PC-9 (cell line): Measurements from ENCODE around the gene SLC25A27. TPM values are rescaled to one million over a fixed set of nuclear protein-coding genes. Genes with fewer than 3 reads are reported as not detected.
A peak's percentile ranks its signal among the peaks of the same experiment; 100 is the strongest.

Experiments used
- BruUV-seq: library from RNA; stranded (reverse); fragments of 400-500 nt; replicated peaks from 2 replicates; lab custom pipeline; 2021; lab: Mats Ljungman, UMichigan
- CTCF ChIA-PET: fragments of 300-600 bp; sonication (Branson Sonifier 250); formaldehyde crosslinking; loops from one replicate; lab custom pipeline; 2022; ENCODE audit warnings: antibody characterized with exemption; lab: Charles Lee
- POLR2A ChIA-PET: fragments of 300-600 bp; sonication (Branson Sonifier 250); formaldehyde crosslinking; loops from one replicate; lab custom pipeline; 2022; ENCODE audit warnings: antibody characterized with exemption; ENCODE audit not compliant: unreplicated experiment; lab: Charles Lee
- DNase-seq, 2 experiments: peaks; one replicate each; pipeline versions ENCODE4 v3.0.0 to v3.0.0-alpha.2; 2015 to 2022; ENCODE audit warnings: mixed read lengths in 1 of 2
- H2AFZ ChIP-seq: fragments of 200-600 bp; sonication (generic); 2 replicates; pipeline ENCODE4 v1.8.1; 2017; ENCODE audit warnings: antibody characterized with exemption
- H3F3A ChIP-seq: fragments of 200-600 bp; sonication (generic); 2 replicates; pipeline ENCODE4 v1.8.1; 2017; ENCODE audit warnings: antibody characterized with exemption, mild to moderate bottlenecking, low read depth; ENCODE audit not compliant: insufficient read depth
- H3K27ac ChIP-seq: fragments of 200-600 bp; sonication (generic); 2 replicates; pipeline ENCODE4 v1.6.1; 2016; ENCODE audit warnings: mixed run types
- H3K27me3 ChIP-seq: fragments of 200-600 bp; sonication (generic); 2 replicates; pipeline ENCODE4 v1.6.1; 2016; ENCODE audit warnings: low read depth, mixed run types; ENCODE audit not compliant: insufficient read depth
- H3K36me3 ChIP-seq: fragments of 200-600 bp; sonication (generic); 2 replicates; pipeline ENCODE4 v1.6.1; 2016; ENCODE audit warnings: low read depth, mixed run types
- H3K4me1 ChIP-seq: fragments of 200-600 bp; sonication (generic); replicated peaks from 2 replicates; pipeline ENCODE4 v1.6.1; 2016; ENCODE audit warnings: mixed run types; ENCODE audit not compliant: insufficient read depth
- H3K4me2 ChIP-seq: fragments of 200-600 bp; sonication (generic); 2 replicates; pipeline ENCODE4 v1.6.1; 2017; ENCODE audit warnings: mixed run types
- H3K4me3 ChIP-seq: fragments of 200-600 bp; sonication (generic); 2 replicates; pipeline ENCODE4 v1.6.1; 2016; ENCODE audit warnings: mixed run types
- H3K79me2 ChIP-seq: fragments of 200-600 bp; sonication (generic); 2 replicates; pipeline ENCODE4 v1.6.1; 2017; ENCODE audit warnings: low read depth, mixed run types
- H3K9me2 ChIP-seq: fragments of 200-600 bp; sonication (generic); 2 replicates; pipeline ENCODE4 v1.8.1; 2017; ENCODE audit warnings: mild to moderate bottlenecking; ENCODE audit not compliant: insufficient read depth
- H3K9me3 ChIP-seq: fragments of 200-600 bp; sonication (generic); 2 replicates; pipeline ENCODE4 v1.8.1; 2016; ENCODE audit warnings: low read depth; ENCODE audit not compliant: insufficient read depth
- H4K20me1 ChIP-seq: fragments of 200-600 bp; sonication (generic); 2 replicates; pipeline ENCODE4 v1.8.1; 2017; ENCODE audit not compliant: insufficient read depth
- EZH2 ChIP-seq: fragments of 200-600 bp; sonication (generic); IDR thresholded peaks from 2 replicates; pipeline ENCODE4 v1.8.0; 2017; ENCODE audit warnings: antibody characterized with exemption, low read depth
- intact Hi-C: fragments of 100-400 bp; cut with micrococcal nuclease; formaldehyde crosslinking; loops from one replicate; pipeline ENCODE4 v1.10.0; 2022; ENCODE audit not compliant: unreplicated experiment
- total RNA-seq: library from RNA; stranded (reverse); gene quantifications from 2 replicates; pipeline ENCODE4 v1.2.3, GENCODE V29; 2021
- TF ChIP-seq, protein P1 (sequence below): fragments of 200-600 bp; sonication (generic); conservative IDR thresholded peaks from 2 replicates; pipeline ENCODE4 v1.6.1; 2017; ENCODE audit warnings: mixed run types, antibody characterized with exemption, mild to moderate bottlenecking, moderate library complexity

The SLC25A27 gene
- total RNA-seq, 1 experiment from 2014 or later, result 25.0 TPM

DNA sequence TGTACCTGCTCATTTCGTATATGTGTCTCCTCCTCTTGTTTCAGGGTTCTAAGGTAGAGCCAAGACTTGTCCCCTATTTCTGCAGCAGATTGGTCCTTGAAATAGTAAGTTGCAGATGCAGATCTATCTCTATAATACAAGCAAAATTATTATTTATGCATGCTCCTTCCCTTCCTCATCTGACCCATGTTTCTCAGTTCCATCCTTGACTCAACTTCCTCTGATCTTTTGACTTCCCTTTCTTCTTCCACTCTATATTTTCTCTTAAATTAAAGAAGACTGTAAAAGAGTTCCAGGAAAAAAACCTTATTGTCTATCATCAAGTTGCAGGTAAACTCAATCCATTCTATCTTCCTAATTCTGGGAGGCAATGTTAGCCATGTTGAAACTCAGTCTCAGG lies 58.7 kb downstream of the SLC25A27 start:
- intact Hi-C loops, result loop anchor here (10.0 kb wide), 1 partner anchor 603 kb away; no protein-coding TSS in a partner anchor
- CTCF ChIA-PET, result no interaction called here

DNA sequence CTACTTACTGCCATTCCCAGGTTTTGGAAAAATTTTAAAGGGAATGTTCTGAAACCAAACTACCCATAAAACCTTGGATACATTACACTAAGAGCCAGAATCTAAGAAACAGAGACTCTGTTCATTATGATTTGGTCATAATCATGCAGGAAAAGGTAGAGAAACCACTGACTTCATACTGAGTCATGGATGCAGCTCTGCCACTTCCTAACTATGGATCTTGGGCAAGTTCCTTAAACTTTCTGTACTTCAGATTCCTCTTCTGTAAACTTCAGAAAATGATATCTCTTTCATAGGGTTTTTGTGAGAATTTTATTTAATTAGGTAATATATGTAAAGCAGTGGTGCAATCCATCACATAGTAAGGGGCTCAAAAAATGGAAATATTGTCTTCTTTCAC lies 62.4 kb downstream of the SLC25A27 start:
- H3K4me1 ChIP-seq, result no peaks in the 10 kb centered on the region

More for the DNA sequence above, 58.7 kb downstream of the SLC25A27 start:
- Histone ChIP-seq H2AFZ (no peak overlapping the region), H3K4me2 (no peak overlapping the region), H3F3A (no peaks in the 10 kb centered on the region), H3K36me3 (no peaks in the 10 kb centered on the region), H3K9me2 (no peaks in the 10 kb centered on the region), H4K20me1 (no peaks in the 10 kb centered on the region), H3K27me3 (no peaks in the 10 kb centered on the region), H3K9me3 (0 out of 2 replicates have a peak, but pooled peaks cover 6% of the 10 kb centered on the region), H3K4me1 (no peaks in the 10 kb centered on the region), H3K27ac (no peak overlapping the region), H3K4me3 (no peak overlapping the region), H3K79me2 (no peaks in the 10 kb centered on the region)
- no peak for TF ChIP-seq EZH2
- TF ChIP-seq, protein P1, sequence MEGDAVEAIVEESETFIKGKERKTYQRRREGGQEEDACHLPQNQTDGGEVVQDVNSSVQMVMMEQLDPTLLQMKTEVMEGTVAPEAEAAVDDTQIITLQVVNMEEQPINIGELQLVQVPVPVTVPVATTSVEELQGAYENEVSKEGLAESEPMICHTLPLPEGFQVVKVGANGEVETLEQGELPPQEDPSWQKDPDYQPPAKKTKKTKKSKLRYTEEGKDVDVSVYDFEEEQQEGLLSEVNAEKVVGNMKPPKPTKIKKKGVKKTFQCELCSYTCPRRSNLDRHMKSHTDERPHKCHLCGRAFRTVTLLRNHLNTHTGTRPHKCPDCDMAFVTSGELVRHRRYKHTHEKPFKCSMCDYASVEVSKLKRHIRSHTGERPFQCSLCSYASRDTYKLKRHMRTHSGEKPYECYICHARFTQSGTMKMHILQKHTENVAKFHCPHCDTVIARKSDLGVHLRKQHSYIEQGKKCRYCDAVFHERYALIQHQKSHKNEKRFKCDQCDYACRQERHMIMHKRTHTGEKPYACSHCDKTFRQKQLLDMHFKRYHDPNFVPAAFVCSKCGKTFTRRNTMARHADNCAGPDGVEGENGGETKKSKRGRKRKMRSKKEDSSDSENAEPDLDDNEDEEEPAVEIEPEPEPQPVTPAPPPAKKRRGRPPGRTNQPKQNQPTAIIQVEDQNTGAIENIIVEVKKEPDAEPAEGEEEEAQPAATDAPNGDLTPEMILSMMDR, result no peak
- POLR2A ChIA-PET, result no interaction called here
- no TSS peak for BruUV-seq
- no peak for DNase-seq

DNA sequence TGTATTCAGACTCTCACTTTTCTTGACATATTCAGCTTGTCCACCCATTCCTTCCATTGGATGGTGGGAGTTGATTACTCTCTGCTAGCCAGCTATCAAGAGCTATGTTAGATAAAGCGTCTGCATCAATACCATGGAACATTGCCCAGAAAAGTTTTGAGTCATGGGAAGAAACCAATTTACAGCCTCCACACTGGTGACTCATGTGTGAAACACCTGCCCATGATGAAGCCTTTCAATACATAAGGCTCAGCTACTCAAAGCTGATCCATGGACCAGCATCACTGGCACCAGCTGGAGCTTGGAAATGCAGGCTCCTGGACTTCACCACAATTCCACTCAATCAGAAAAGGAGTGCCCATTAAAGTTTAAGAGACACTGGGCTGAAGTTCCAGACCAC lies 66.3 kb downstream of the SLC25A27 start:
- Histone ChIP-seq H3F3A (no peaks in the 10 kb centered on the region), H3K27me3 (no peaks in the 10 kb centered on the region), H3K4me3 (no peak overlapping the region), H3K4me2 (no peak overlapping the region), H3K27ac (no peak overlapping the region), H3K9me3 (0 out of 2 replicates have a peak, but pooled peaks cover 3% of the 10 kb centered on the region), H3K4me1 (no peaks in the 10 kb centered on the region), H2AFZ (no peak overlapping the region), H4K20me1 (no peaks in the 10 kb centered on the region), H3K36me3 (no peaks in the 10 kb centered on the region), H3K9me2 (no peaks in the 10 kb centered on the region), H3K79me2 (no peaks in the 10 kb centered on the region)
- ChIA-PET CTCF (no interaction called here), POLR2A (no interaction called here)
- intact Hi-C loops, result loop anchor here (10.0 kb wide), 1 partner anchor 596 kb away; no protein-coding TSS in a partner anchor
- BruUV-seq, result no TSS peak
- peak; percentile 8 to 74 for DNase-seq
- TF ChIP-seq, protein P1, result no peak
- TF ChIP-seq EZH2, result no peak

More for the DNA sequence above, 62.4 kb downstream of the SLC25A27 start:
- Histone ChIP-seq H3F3A (no peaks in the 10 kb centered on the region), H3K27me3 (no peaks in the 10 kb centered on the region), H3K4me2 (no peak overlapping the region), H3K27ac (no peak overlapping the region), H3K79me2 (no peaks in the 10 kb centered on the region), H3K9me2 (no peaks in the 10 kb centered on the region), H4K20me1 (no peaks in the 10 kb centered on the region), H3K4me3 (no peak overlapping the region), H3K9me3 (0 out of 2 replicates have a peak, but pooled peaks cover 3% of the 10 kb centered on the region), H2AFZ (no peak overlapping the region), H3K36me3 (no peaks in the 10 kb centered on the region)
- no peak for DNase-seq
- POLR2A ChIA-PET, result interaction anchor here (0.7 kb wide), 1 partner anchor 90 kb away, joined by 5 read pairs; no protein-coding TSS in a partner anchor
- no peak for TF ChIP-seq EZH2
- no TSS peak for BruUV-seq
- CTCF ChIA-PET, result no interaction called here
- intact Hi-C loops, result loop anchor here (10.0 kb wide), 1 partner anchor 600 kb away; no protein-coding TSS in a partner anchor
